ENCODE measurements around the gene LOX. TPM values are rescaled to one million over a fixed set of nuclear protein-coding genes. Genes with fewer than 3 reads are reported as not detected.

LOX gene
- total RNA-seq, 1 experiment from 2014 or later = 0.79 TPM

GRCh38 chr5:122112063-122112462 is 34.0 kb upstream of the LOX start:
- Histone ChIP-seq H3K4ac (ENCODE audit: low read depth, low read length) (no peak overlapping the region), H2BK15ac (ENCODE audit: low read depth, low read length) (no peak overlapping the region), H3K23me2 (ENCODE audit: insufficient read length, low read depth, low read length, poor library complexity, severe bottlenecking) (no peaks in the 10 kb centered on the region), H4K20me1 (ENCODE audit: control insufficient read depth, insufficient read depth, insufficient read length) (no peaks in the 10 kb centered on the region), H3K56ac (ENCODE audit: insufficient read length, low read depth, low read length) (no peak overlapping the region), H3K79me2 (ENCODE audit: insufficient read depth, low read length) (no peaks in the 10 kb centered on the region), H2BK12ac (ENCODE audit: insufficient read length, low read depth, low read length) (no peak overlapping the region), H3K9ac (ENCODE audit: extremely low read depth, insufficient read length, low read length) (no peak overlapping the region), H2BK5ac (ENCODE audit: insufficient read length, low read length) (no peak overlapping the region), H3K18ac (ENCODE audit: insufficient read length, low read depth, low read length) (no peak overlapping the region), H2BK20ac (ENCODE audit: low read depth, low read length, poor library complexity, severe bottlenecking) (no peak overlapping the region), H2AK5ac (ENCODE audit: insufficient read length, low read length) (no peak overlapping the region), H2AFZ (ENCODE audit: low read length) (no peak overlapping the region), H3T11ph (ENCODE audit: low read length) (no peak overlapping the region), H3K14ac (ENCODE audit: insufficient read depth, low read length) (no peak overlapping the region), H4K5ac (ENCODE audit: insufficient read length, low read depth, low read length) (no peak overlapping the region), H3K27ac (ENCODE audit: insufficient read length, low read depth, low read length) (no peak overlapping the region), H3K79me1 (ENCODE audit: insufficient read depth, low read depth, low read length, poor library complexity, severe bottlenecking) (no peaks in the 10 kb centered on the region), H3K4me1 (ENCODE audit: insufficient read depth, low read length) (no peaks in the 10 kb centered on the region), H3K27me3 (ENCODE audit: insufficient read depth, low read length) (no peaks in the 10 kb centered on the region), H3K9me3 (ENCODE audit: control insufficient read depth, low read depth, low read length) (no peaks in the 10 kb centered on the region), H4K8ac (replicated peaks; ENCODE audit: insufficient read length, low read depth, low read length) (no peak overlapping the region), H4K91ac (ENCODE audit: insufficient read length, low read depth, low read length) (no peak overlapping the region), H3K23ac (ENCODE audit: insufficient read length, low read depth, low read length) (no peak overlapping the region), H3K4me2 (ENCODE audit: insufficient read depth, insufficient read length, low read length) (no peak overlapping the region), H2BK120ac (ENCODE audit: low read depth, low read length, poor library complexity, severe bottlenecking) (no peak overlapping the region)
- WGBS (ENCODE audit: extremely low coverage, insufficient read length, low lambda C conversion rate) = no CpG with 5 or more reads among the region's 3 CpGs
- H3K4me3 Mint-ChIP-seq = no peak overlapping the region
- DNase-seq = no peak
- no peaks in the 10 kb centered on the region for H3K36me3 Mint-ChIP-seq (ENCODE audit: insufficient read depth in 1 of 3, low read depth in 3 of 3)
- no peak for TF ChIP-seq CTCF (conservative IDR thresholded peaks at IDR 0.05)
- H3K9me3 Mint-ChIP-seq = no peaks in the 10 kb centered on the region
- no peaks in the 10 kb centered on the region for H3K27me3 Mint-ChIP-seq (ENCODE audit: low read depth)
- H3K27ac Mint-ChIP-seq = no peak overlapping the region
- peaks cover 0 to 7% of the 10 kb centered on the region in 2 experiments; a peak in 2 of 4 replicates for H3K4me1 Mint-ChIP-seq
